Measurements from ENCODE around the gene RPS3A. TPM values are rescaled to one million over a fixed set of nuclear protein-coding genes. Genes with fewer than 3 reads are reported as not detected.

RPS3A gene
- total and polyA plus RNA-seq, 2 experiments from 2014 or later, result 943 to 1,990 TPM

DNA sequence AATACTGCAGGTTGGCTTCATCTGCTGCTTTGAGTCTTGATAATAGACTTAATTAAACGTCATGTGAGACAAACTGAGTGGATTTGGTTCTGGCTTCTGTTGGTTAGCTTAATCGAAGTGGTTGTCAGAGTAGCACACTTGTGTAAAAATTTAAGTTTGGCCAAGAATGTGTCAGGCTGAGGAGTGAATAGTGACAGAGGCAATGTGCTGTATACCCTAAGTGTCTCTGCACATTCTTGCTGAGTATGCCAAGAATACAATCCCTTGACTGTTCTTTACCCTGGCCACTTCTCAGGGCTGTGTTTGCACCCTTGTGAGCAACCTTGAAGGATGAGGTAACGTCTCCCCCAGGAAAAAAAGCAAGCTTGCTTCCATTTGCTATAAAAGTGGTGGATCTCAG is 14.9 kb downstream of the RPS3A start:
- Histone ChIP-seq H3K9me3 (ENCODE audit: low read depth) (no peaks in the 10 kb centered on the region), H3K4me1 (ENCODE audit: insufficient read depth) (no peaks in the 10 kb centered on the region), H3K4me3 (no peak overlapping the region), H2AFZ (no peak overlapping the region), H3K27ac (no peak overlapping the region), H3K79me2 (ENCODE audit: insufficient read depth) (no peaks in the 10 kb centered on the region), H3K36me3 (ENCODE audit: low read depth) (no peaks in the 10 kb centered on the region), H3K9me2 (ENCODE audit: insufficient read depth) (no peaks in the 10 kb centered on the region), H3K9ac (no peak overlapping the region), H4K20me1 (ENCODE audit: insufficient read depth) (no peaks in the 10 kb centered on the region), H3K4me2 (ENCODE audit: unreplicated experiment) (no peak overlapping the region), H3F3A (ENCODE audit: insufficient read depth) (peaks cover 20% of the 10 kb centered on the region), H3K27me3 (replicated peaks; ENCODE audit: insufficient read depth) (no peaks in the 10 kb centered on the region)
- 73 to 78% methylated on average over 3 of the region's 3 CpGs for WGBS, 2 experiments (ENCODE audit: low coverage in 1 of 2, low lambda C conversion rate in 2 of 2, missing lambda C conversion rate in 2 of 2)
- TF ChIP-seq EZH2phosphoT487 (IDR thresholded peaks at IDR 0.05; ENCODE audit: insufficient read depth, low read depth) (no peak), EZH2 (IDR thresholded peaks at IDR 0.05; ENCODE audit: insufficient read depth, poor library complexity, severe bottlenecking) (no peak)
- in situ Hi-C loops (cut with MboI), result loop anchor here (10.0 to 25.0 kb wide), 2 partner anchors 490 to 1248 kb away; no protein-coding TSS in a partner anchor
- no peak for DNase-seq

DNA sequence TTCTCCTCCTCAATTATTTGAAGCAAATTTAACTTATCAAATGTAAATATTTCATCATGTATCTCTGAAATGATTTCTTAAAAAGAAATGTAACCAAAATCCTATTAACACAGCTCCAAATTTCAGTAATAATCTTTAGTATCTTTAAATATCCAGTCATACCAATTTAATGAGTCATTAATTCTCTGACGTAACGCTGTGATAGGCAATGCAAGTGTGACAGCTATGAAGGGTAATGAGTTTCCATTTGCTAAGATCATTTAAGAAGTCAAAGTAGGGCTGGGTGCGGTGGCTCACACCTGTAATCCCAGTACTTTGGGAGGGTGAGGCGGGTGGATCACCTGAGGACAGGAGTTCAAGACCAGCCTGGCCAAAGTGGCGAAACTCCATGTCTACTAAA is 15.6 kb downstream of the RPS3A start:
- DNase-seq, result peak; percentile 44
- TF ChIP-seq EZH2phosphoT487 (IDR thresholded peaks at IDR 0.05; ENCODE audit: insufficient read depth, low read depth), result no peak
- TF ChIP-seq EZH2 (IDR thresholded peaks at IDR 0.05; ENCODE audit: insufficient read depth, poor library complexity, severe bottlenecking), result no peak
- 73 to 76% methylated on average over 5 of the region's 5 CpGs for WGBS, 2 experiments (ENCODE audit: low coverage in 1 of 2, low lambda C conversion rate in 2 of 2, missing lambda C conversion rate in 2 of 2)
- Histone ChIP-seq H3K4me3 (no peak overlapping the region), H4K20me1 (ENCODE audit: insufficient read depth) (no peaks in the 10 kb centered on the region), H3K4me1 (ENCODE audit: insufficient read depth) (no peaks in the 10 kb centered on the region), H2AFZ (no peak overlapping the region), H3K79me2 (ENCODE audit: insufficient read depth) (no peaks in the 10 kb centered on the region), H3K9me3 (ENCODE audit: low read depth) (no peaks in the 10 kb centered on the region), H3F3A (ENCODE audit: insufficient read depth) (peaks cover 20% of the 10 kb centered on the region), H3K9me2 (ENCODE audit: insufficient read depth) (no peaks in the 10 kb centered on the region), H3K4me2 (ENCODE audit: unreplicated experiment) (no peak overlapping the region), H3K36me3 (ENCODE audit: low read depth) (no peaks in the 10 kb centered on the region), H3K27ac (no peak overlapping the region), H3K27me3 (replicated peaks; ENCODE audit: insufficient read depth) (no peaks in the 10 kb centered on the region), H3K9ac (no peak overlapping the region)
- in situ Hi-C loops (cut with MboI), result loop anchor here (10.0 to 25.0 kb wide), 2 partner anchors 490 to 1247 kb away; no protein-coding TSS in a partner anchor

DNA sequence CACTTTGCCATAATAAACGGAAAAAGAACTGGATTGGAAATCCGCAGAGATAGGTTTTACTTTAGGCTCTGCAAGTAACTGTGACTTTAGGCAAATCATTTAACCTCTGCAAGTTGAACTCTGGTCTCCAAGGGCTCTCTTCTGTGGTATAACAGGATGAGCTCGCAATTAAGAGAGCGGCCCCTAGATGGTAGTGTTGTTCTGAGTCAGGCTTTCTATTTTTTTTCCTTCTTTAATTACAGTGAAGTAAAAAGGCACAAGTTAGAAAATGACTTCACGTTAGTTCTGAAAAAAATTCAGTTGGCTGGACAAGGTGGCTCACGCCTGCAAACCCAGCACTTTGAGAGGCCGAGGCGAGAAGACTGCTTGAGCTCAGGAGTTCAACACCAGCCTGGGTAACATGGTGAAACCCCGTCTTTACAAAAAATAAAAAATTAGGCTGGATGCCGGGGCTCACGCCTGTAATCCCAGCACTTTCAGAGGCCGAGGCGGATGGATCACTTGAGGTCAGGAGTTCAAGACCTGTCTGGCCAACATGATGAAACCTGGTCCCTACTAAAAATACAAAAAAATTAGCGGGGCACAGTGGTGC is 18.0 kb downstream of the RPS3A start:
- Histone ChIP-seq H4K20me1 (ENCODE audit: insufficient read depth) (no peaks in the 10 kb centered on the region), H3K36me3 (ENCODE audit: low read depth) (peaks cover 8% of the 10 kb centered on the region), H3K79me2 (ENCODE audit: insufficient read depth) (no peaks in the 10 kb centered on the region), H3K4me3 (no peak overlapping the region), H3K27me3 (replicated peaks; ENCODE audit: insufficient read depth) (no peaks in the 10 kb centered on the region), H3K9me3 (ENCODE audit: low read depth) (no peaks in the 10 kb centered on the region), H3K27ac (no peak overlapping the region), H3F3A (ENCODE audit: insufficient read depth) (peaks cover 26% of the 10 kb centered on the region), H3K9me2 (ENCODE audit: insufficient read depth) (no peaks in the 10 kb centered on the region), H2AFZ (no peak overlapping the region), H3K4me1 (ENCODE audit: insufficient read depth) (no peaks in the 10 kb centered on the region), H3K4me2 (ENCODE audit: unreplicated experiment) (no peak overlapping the region), H3K9ac (peak overlapping the region; percentile 0; the same call in 1 of the 2 replicates)
- TF ChIP-seq EZH2phosphoT487 (IDR thresholded peaks at IDR 0.05; ENCODE audit: insufficient read depth, low read depth) (no peak), EZH2 (IDR thresholded peaks at IDR 0.05; ENCODE audit: insufficient read depth, poor library complexity, severe bottlenecking) (no peak)
- in situ Hi-C loops (cut with MboI), result loop anchor here (10.0 to 25.0 kb wide), 2 partner anchors 487 to 1245 kb away; no protein-coding TSS in a partner anchor
- WGBS, 2 experiments (ENCODE audit: low coverage in 1 of 2, low lambda C conversion rate in 2 of 2, missing lambda C conversion rate in 2 of 2), result 37 to 39% methylated on average over 13 to 14 of the region's 14 CpGs
- DNase-seq, result peak; percentile 80

DNA sequence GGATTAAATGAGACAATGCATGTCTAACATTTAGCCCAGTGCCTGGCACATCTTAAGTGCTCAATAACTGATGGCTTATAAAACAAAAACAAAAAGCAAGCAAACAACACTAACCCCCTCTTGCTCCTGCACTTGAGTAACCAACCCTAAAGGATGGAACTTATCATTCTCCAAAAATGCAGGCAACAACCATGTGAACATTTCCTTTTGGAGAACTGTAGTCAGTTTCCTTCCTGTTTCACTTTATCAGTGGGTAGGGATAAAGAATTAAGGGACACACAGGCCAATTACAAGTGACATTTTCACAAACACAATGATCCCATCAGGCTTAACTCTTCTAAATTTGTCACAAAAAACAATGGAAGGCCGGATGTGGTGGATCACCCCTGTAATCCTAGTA is 30.4 kb downstream of the RPS3A start:
- no peak overlapping the region for H3K4me2 ChIP-seq (ENCODE audit: unreplicated experiment)
- no peak overlapping the region for H3K27ac ChIP-seq
- H3K27me3 ChIP-seq (replicated peaks; ENCODE audit: insufficient read depth), result no peaks in the 10 kb centered on the region
- H3K9me2 ChIP-seq (ENCODE audit: insufficient read depth), result no peaks in the 10 kb centered on the region
- peaks cover 41% of the 10 kb centered on the region for H3K36me3 ChIP-seq (ENCODE audit: low read depth)
- H3K4me3 ChIP-seq, result no peak overlapping the region
- H3K9ac ChIP-seq, result no peak overlapping the region
- H3F3A ChIP-seq (ENCODE audit: insufficient read depth), result no peaks in the 10 kb centered on the region
- H2AFZ ChIP-seq, result no peak overlapping the region
- TF ChIP-seq EZH2phosphoT487 (IDR thresholded peaks at IDR 0.05; ENCODE audit: insufficient read depth, low read depth) (no peak), EZH2 (IDR thresholded peaks at IDR 0.05; ENCODE audit: insufficient read depth, poor library complexity, severe bottlenecking) (no peak)
- peak; percentile 29 for DNase-seq
- H4K20me1 ChIP-seq (ENCODE audit: insufficient read depth), result no peaks in the 10 kb centered on the region
- H3K4me1 ChIP-seq (ENCODE audit: insufficient read depth), result 0 out of 2 replicates have a peak, but pooled peaks cover 7% of the 10 kb centered on the region
- WGBS, 2 experiments (ENCODE audit: low coverage in 1 of 2, low lambda C conversion rate in 2 of 2, missing lambda C conversion rate in 2 of 2), result 91 to 96% methylated on average over 1 of the region's 1 CpG
- no peaks in the 10 kb centered on the region for H3K79me2 ChIP-seq (ENCODE audit: insufficient read depth)
- in situ Hi-C loops (cut with MboI), result no loop called here
- H3K9me3 ChIP-seq (ENCODE audit: low read depth), result no peaks in the 10 kb centered on the region
